ENCODE results near the gene RNF213.

- no peak for TF ChIP-seq MYC (IDR thresholded peaks at IDR 0.05; ENCODE audit: low read depth, low read length)
- TF ChIP-seq POLR2A (IDR thresholded peaks at IDR 0.05; ENCODE audit: extremely low read depth, insufficient read length), result no peak
- TF ChIP-seq, protein P1, sequence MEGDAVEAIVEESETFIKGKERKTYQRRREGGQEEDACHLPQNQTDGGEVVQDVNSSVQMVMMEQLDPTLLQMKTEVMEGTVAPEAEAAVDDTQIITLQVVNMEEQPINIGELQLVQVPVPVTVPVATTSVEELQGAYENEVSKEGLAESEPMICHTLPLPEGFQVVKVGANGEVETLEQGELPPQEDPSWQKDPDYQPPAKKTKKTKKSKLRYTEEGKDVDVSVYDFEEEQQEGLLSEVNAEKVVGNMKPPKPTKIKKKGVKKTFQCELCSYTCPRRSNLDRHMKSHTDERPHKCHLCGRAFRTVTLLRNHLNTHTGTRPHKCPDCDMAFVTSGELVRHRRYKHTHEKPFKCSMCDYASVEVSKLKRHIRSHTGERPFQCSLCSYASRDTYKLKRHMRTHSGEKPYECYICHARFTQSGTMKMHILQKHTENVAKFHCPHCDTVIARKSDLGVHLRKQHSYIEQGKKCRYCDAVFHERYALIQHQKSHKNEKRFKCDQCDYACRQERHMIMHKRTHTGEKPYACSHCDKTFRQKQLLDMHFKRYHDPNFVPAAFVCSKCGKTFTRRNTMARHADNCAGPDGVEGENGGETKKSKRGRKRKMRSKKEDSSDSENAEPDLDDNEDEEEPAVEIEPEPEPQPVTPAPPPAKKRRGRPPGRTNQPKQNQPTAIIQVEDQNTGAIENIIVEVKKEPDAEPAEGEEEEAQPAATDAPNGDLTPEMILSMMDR (IDR thresholded peaks at IDR 0.05; ENCODE audit: low read depth, low read length), result no peak
- TF ChIP-seq, protein P2, sequence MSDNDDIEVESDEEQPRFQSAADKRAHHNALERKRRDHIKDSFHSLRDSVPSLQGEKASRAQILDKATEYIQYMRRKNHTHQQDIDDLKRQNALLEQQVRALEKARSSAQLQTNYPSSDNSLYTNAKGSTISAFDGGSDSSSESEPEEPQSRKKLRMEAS (IDR thresholded peaks at IDR 0.05; ENCODE audit: low read depth, low read length), result no peak
These were observed 23.7 kb upstream of the RNF213 start for GRCh38 chr17:80236911-80237310.

Measured in NB4 (cell line).